GM18858 (cell line): ENCODE results near the gene ANGPT4.
"Not testable (repeated sequence)": the region's sequence is repeated elsewhere in the genome, so short reads cannot be mapped to it uniquely, and the experiment has no call there.

ENCODE experiments used
- ATAC-seq: cut with Tn5 transposase; IDR thresholded peaks from one replicate; pipeline ENCODE4 v1.9.1; 2021; ENCODE audit not compliant: unreplicated experiment

ANGPT4 gene

GRCh38 chr20:828987-829386, 87.1 kb downstream of the ANGPT4 start:
- ATAC-seq = no peak

- not testable (repeated sequence) for ATAC-seq
Measured at GRCh38 chr20:827981-828380, 88.2 kb downstream of the ANGPT4 start.

- no peak for ATAC-seq
Measured at GRCh38 chr20:826695-827323, 89.3 kb downstream of the ANGPT4 start.

- no peak for ATAC-seq
Measured at GRCh38 chr20:825710-826421, 90.3 kb downstream of the ANGPT4 start.

GRCh38 chr20:824916-825315, 91.2 kb downstream of the ANGPT4 start:
- no peak for ATAC-seq

GRCh38 chr20:824490-824889, 91.6 kb downstream of the ANGPT4 start:
- ATAC-seq = no peak

GRCh38 chr20:823574-823902, 92.6 kb downstream of the ANGPT4 start:
- ATAC-seq = no peak

GRCh38 chr20:822651-823573, 93.2 kb downstream of the ANGPT4 start:
- no peak for ATAC-seq

GRCh38 chr20:821731-822065, 94.4 kb downstream of the ANGPT4 start:
- no peak for ATAC-seq

GRCh38 chr20:821046-821730, 94.9 kb downstream of the ANGPT4 start:
- no peak for ATAC-seq

GRCh38 chr20:820323-820953, 95.7 kb downstream of the ANGPT4 start:
- no peak for ATAC-seq
